Measurements from ENCODE around the gene RNU5D-1. TPM values are rescaled to one million over a fixed set of nuclear protein-coding genes. Genes with fewer than 3 reads are reported as not detected.

Gene RNU5D-1
- polyA plus RNA-seq, 3 donors: not detected

DNA sequence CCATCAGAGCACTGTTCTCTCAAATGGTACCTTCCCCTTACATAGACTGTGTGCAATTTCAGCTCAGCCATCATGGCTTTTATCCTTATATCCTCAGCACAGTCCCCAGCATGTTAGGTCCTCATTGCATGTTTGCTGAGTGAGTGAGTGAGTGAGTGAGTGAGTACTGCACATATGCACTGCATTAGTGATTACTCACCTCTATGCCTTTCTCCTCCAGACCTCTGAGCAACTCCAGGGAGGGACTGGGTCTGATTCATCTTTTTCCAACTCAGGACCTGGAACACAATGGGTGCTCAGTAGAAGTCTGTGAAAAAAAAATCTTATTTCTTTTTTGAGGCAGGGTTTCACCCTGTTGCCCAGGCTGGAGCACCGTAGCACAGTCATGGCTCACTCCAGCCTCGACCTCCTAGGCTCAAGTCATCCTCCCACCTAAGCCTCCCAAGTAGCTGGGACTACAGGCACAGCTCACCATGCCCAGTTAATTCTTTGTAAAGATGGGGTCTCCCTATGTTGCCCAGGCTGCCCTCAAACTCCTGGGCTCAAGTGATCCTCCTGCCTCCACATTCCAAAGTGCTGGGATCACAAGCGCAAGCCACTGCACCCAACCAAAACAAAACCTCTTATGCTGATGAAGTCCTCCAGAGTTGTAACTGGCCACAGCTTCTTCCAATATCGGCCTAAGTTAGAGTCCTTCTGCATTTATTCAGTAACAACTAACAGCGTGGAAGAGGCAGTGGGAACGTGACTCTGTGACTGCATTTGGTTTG is 23.7 kb downstream of the RNU5D-1 start:
- Histone ChIP-seq H3K27ac (ENCODE audit: low read depth in 1 of 2, low read length in 2 of 2) (no peak overlapping the region), H3K4me3 (replicated peaks in 1 of 3; ENCODE audit: low read depth in 2 of 3, low read length in 3 of 3) (no peak overlapping the region), H3K9me3 (replicated peaks in 1 of 2; ENCODE audit: control insufficient read depth in 1 of 2, insufficient read depth in 1 of 2, low read length in 2 of 2) (no peaks in the 10 kb centered on the region), H3K27me3 (ENCODE audit: control insufficient read depth in 2 of 2, insufficient read depth in 2 of 2, low read length in 2 of 2) (peaks cover 0 to 14% of the 10 kb centered on the region in 2 donors), H3K9ac (ENCODE audit: insufficient read depth, low read length, poor library complexity, severe bottlenecking) (no peak overlapping the region), H2AFZ (ENCODE audit: insufficient read depth, low read depth, low read length, poor library complexity, severe bottlenecking) (no peak overlapping the region), H3K36me3 (replicated peaks in 1 of 2; ENCODE audit: control insufficient read depth in 1 of 2, insufficient read depth in 2 of 2, low read length in 2 of 2) (no peaks in the 10 kb centered on the region), H3K4me1 (ENCODE audit: control insufficient read depth in 1 of 2, insufficient read depth in 2 of 2, low read length in 2 of 2) (peaks cover 5 to 8% of the 10 kb centered on the region in 2 donors), H3K79me2 (ENCODE audit: insufficient read depth, low read length) (no peaks in the 10 kb centered on the region), H4K20me1 (ENCODE audit: insufficient read depth, low read length) (no peaks in the 10 kb centered on the region), H3K4me2 (replicated peaks; ENCODE audit: extremely low read depth, low read length, poor library complexity, severe bottlenecking) (no peak overlapping the region)
- TF ChIP-seq, protein P1, sequence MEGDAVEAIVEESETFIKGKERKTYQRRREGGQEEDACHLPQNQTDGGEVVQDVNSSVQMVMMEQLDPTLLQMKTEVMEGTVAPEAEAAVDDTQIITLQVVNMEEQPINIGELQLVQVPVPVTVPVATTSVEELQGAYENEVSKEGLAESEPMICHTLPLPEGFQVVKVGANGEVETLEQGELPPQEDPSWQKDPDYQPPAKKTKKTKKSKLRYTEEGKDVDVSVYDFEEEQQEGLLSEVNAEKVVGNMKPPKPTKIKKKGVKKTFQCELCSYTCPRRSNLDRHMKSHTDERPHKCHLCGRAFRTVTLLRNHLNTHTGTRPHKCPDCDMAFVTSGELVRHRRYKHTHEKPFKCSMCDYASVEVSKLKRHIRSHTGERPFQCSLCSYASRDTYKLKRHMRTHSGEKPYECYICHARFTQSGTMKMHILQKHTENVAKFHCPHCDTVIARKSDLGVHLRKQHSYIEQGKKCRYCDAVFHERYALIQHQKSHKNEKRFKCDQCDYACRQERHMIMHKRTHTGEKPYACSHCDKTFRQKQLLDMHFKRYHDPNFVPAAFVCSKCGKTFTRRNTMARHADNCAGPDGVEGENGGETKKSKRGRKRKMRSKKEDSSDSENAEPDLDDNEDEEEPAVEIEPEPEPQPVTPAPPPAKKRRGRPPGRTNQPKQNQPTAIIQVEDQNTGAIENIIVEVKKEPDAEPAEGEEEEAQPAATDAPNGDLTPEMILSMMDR (IDR thresholded peaks at IDR 0.05): no peak
- Mint-ChIP-seq H3K4me3 (no peak overlapping the region), H3K27me3 (ENCODE audit: low read depth in 3 of 3) (peaks cover 16 to 38% (median 19%) of the 10 kb centered on the region in 3 donors), H3K9me3 (peaks cover 0 to 3% (median 0%) of the 10 kb centered on the region in 7 donors), H3K4me1 (peaks cover 6% of the 10 kb centered on the region), H3K36me3 (no peaks in the 10 kb centered on the region), H3K27ac (no peak overlapping the region)
- DNase-seq: peak in 1 of 3 donors; percentile 26
- 100% methylated on average over 1 of the region's 6 CpGs for WGBS (ENCODE audit: insufficient coverage)
- intact Hi-C loops (cut with micrococcal nuclease): loop anchor here in 1 of 2 donors (5.0 kb wide), 1 partner anchor 50 kb away; no protein-coding TSS in a partner anchor

DNA sequence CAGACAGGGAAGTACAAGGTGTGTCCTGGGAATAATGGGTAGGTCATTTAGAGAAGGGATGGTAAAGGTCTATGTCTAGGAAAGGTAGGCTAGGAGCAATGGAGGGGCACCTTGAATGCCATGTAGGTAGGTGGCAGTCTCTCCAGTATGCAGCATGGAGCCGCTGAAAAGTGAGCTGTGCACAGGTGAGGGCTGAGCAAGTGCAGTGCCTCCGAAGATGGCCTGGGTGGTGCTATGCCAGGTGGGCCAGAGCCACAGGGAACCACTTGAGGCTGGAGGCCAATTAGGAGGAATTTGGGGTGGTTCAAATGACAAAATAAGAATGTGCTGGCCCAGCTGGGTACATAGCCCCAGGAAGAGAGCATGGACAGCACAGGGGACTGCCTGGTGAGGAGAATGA is 25.0 kb downstream of the RNU5D-1 start:
- no peaks in the 10 kb centered on the region for H3K36me3 ChIP-seq (replicated peaks in 1 of 2; ENCODE audit: control insufficient read depth in 1 of 2, insufficient read depth in 2 of 2, low read length in 2 of 2)
- Mint-ChIP-seq H3K27ac (no peak overlapping the region), H3K27me3 (ENCODE audit: low read depth in 3 of 3) (peaks cover 23 to 43% (median 28%) of the 10 kb centered on the region in 3 donors), H3K9me3 (peaks cover 0 to 3% (median 0%) of the 10 kb centered on the region in 7 donors), H3K4me3 (no peak overlapping the region), H3K36me3 (no peaks in the 10 kb centered on the region), H3K4me1 (peaks cover 6% of the 10 kb centered on the region)
- WGBS (ENCODE audit: insufficient coverage): 100% methylated on average over 2 of the region's 2 CpGs
- no peaks in the 10 kb centered on the region for H3K79me2 ChIP-seq (ENCODE audit: insufficient read depth, low read length)
- H3K4me2 ChIP-seq (replicated peaks; ENCODE audit: extremely low read depth, low read length, poor library complexity, severe bottlenecking): no peak overlapping the region
- H3K4me3 ChIP-seq (replicated peaks in 1 of 3; ENCODE audit: low read depth in 2 of 3, low read length in 3 of 3): no peak overlapping the region
- no peak overlapping the region for H3K9ac ChIP-seq (ENCODE audit: insufficient read depth, low read length, poor library complexity, severe bottlenecking)
- H4K20me1 ChIP-seq (ENCODE audit: insufficient read depth, low read length): no peaks in the 10 kb centered on the region
- no peak overlapping the region for H2AFZ ChIP-seq (ENCODE audit: insufficient read depth, low read depth, low read length, poor library complexity, severe bottlenecking)
- DNase-seq: no peak
- peaks cover 0 to 16% of the 10 kb centered on the region in 2 donors for H3K27me3 ChIP-seq (ENCODE audit: control insufficient read depth in 2 of 2, insufficient read depth in 2 of 2, low read length in 2 of 2)
- intact Hi-C loops (cut with micrococcal nuclease): loop anchor here in 1 of 2 donors (5.0 kb wide), 1 partner anchor 49 kb away; no protein-coding TSS in a partner anchor
- H3K4me1 ChIP-seq (ENCODE audit: control insufficient read depth in 1 of 2, insufficient read depth in 2 of 2, low read length in 2 of 2): peaks cover 5 to 8% of the 10 kb centered on the region in 2 donors
- H3K27ac ChIP-seq (ENCODE audit: low read depth in 1 of 2, low read length in 2 of 2): no peak overlapping the region
- H3K9me3 ChIP-seq (replicated peaks in 1 of 2; ENCODE audit: control insufficient read depth in 1 of 2, insufficient read depth in 1 of 2, low read length in 2 of 2): no peaks in the 10 kb centered on the region
- TF ChIP-seq, protein P1 (IDR thresholded peaks at IDR 0.05): no peak

All from CD14-positive monocyte (primary cell).